HepG2 (cell line): ENCODE measurements around the gene GNAT3.

ENCODE experiments used
- E2F1 ChIP-seq: sonication (generic); formaldehyde crosslinking; IDR thresholded peaks from 2 replicates; pipeline ENCODE4 v1.5.0; 2020; ENCODE audit warnings: missing genetic modification reagents
- EHMT2 ChIP-seq: fragments of 200-600 bp; sonication (generic); IDR thresholded peaks from 2 replicates; pipeline ENCODE4 v1.7.0; 2017; ENCODE audit warnings: antibody characterized with exemption, low read depth, low read length, borderline replicate concordance
- FOXM1 ChIP-seq: sonication (generic); formaldehyde crosslinking; IDR thresholded peaks from 2 replicates; pipeline ENCODE4 v1.5.0; 2020; ENCODE audit warnings: missing genetic modification reagents
- JUND ChIP-seq: sonication (generic); formaldehyde crosslinking; IDR thresholded peaks from 2 replicates; pipeline ENCODE4 v1.8.0; 2022; ENCODE audit warnings: mild to moderate bottlenecking, missing genetic modification reagents
- NFYC ChIP-seq: IDR thresholded peaks from 2 replicates; pipeline ENCODE4 v1.6.1; 2016; ENCODE audit warnings: missing genetic modification reagents, missing compliant biosample characterization
- RAD21 ChIP-seq: fragments of 450-650 bp; formaldehyde crosslinking; IDR thresholded peaks from 2 replicates; pipeline ENCODE4 v1.5.0; 2020; ENCODE audit warnings: mild to moderate bottlenecking
- TCF12 ChIP-seq, 2 experiments: fragments of 450-650 bp in 1 of 2; sonication (generic) in 1 of 2; formaldehyde crosslinking in 1 of 2; IDR thresholded peaks; 2 replicates each; pipeline versions ENCODE4 v1.6.1 to v1.8.0; 2017 to 2022; ENCODE audit warnings: antibody characterized with exemption in 1 of 2, mild to moderate bottlenecking in 1 of 2, missing genetic modification reagents in 1 of 2, moderate library complexity in 1 of 2
- YEATS4 ChIP-seq: sonication (generic); formaldehyde crosslinking; IDR thresholded peaks from 2 replicates; pipeline ENCODE4 v1.4.0; 2020; ENCODE audit warnings: missing genetic modification reagents, borderline replicate concordance
- ZFP36 ChIP-seq: fragments of 150-350 bp; IDR thresholded peaks from 2 replicates; pipeline ENCODE4 v1.6.1; 2018; ENCODE audit warnings: borderline replicate concordance, low read length, low read depth; ENCODE audit not compliant: partially characterized antibody
- ZFX ChIP-seq: sonication (generic); formaldehyde crosslinking; IDR thresholded peaks from 2 replicates; pipeline ENCODE4 v1.4.0; 2020; ENCODE audit warnings: mild to moderate bottlenecking, low read depth, missing genetic modification reagents, moderate library complexity
- ZNF274 ChIP-seq: sonication (generic); formaldehyde crosslinking; IDR thresholded peaks from 2 replicates; pipeline ENCODE4 v1.5.1; 2020; ENCODE audit warnings: mild to moderate bottlenecking, missing genetic modification reagents
- ZNF615 ChIP-seq: sonication (generic); formaldehyde crosslinking; IDR thresholded peaks from 2 replicates; pipeline ENCODE4 v1.5.0; 2020; ENCODE audit warnings: mild to moderate bottlenecking, missing genetic modification reagents, borderline replicate concordance
- ZNF790 ChIP-seq: sonication (generic); formaldehyde crosslinking; IDR thresholded peaks from 2 replicates; pipeline ENCODE4 v1.8.0; 2022; ENCODE audit warnings: missing genetic modification reagents, mild to moderate bottlenecking, borderline replicate concordance

DNA sequence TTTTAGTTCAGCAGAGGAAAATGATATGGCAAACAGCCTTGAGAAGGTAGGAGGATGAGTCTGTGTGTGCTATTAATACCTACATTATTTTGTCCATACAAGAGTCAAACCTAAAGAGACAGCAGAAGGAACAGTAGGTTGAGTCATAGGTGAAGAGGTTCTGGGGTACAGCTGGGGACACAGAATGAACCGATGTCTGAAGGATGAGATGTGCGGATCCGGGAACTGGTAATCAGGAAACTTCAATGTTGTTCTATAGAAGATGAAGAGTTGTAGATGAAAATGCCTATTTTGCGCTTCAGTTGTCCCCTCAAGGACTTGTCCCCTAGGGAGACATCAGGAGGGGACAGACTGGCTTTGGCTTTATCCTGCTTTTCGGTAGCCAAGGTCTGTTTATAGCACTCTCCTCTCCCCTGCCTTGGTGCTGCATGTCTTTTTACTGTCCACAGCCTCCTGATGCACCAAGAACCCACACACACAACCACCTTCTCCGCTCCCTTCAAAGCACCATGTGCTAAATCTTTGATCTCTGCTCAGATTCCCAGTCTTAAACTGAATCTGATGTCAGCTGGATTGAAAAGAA lies 94.6 kb downstream of the GNAT3 start:
- TF ChIP-seq ZNF274 (CRISPR knock-in tag) (no peak), ZNF615 (CRISPR knock-in tag) (no peak), E2F1 (CRISPR knock-in tag) (no peak), ZFP36 (no peak), YEATS4 (no peak), JUND (CRISPR knock-in tag) (no peak), FOXM1 (CRISPR knock-in tag) (no peak), RAD21 (CRISPR knock-in tag) (no peak), ZFX (CRISPR knock-in tag) (no peak), ZNF790 (CRISPR knock-in tag) (no peak), NFYC (CRISPR knock-in tag) (no peak), EHMT2 (no peak), TCF12 (IDR thresholded peaks at IDR 0.05) (no peak), TCF12 (CRISPR knock-in tag; IDR thresholded peaks at IDR 0.05) (no peak)
